ENCODE measurements around the gene QSOX2. TPM values are rescaled to one million over a fixed set of nuclear protein-coding genes. Genes with fewer than 3 reads are reported as not detected.

QSOX2 gene, protein sequence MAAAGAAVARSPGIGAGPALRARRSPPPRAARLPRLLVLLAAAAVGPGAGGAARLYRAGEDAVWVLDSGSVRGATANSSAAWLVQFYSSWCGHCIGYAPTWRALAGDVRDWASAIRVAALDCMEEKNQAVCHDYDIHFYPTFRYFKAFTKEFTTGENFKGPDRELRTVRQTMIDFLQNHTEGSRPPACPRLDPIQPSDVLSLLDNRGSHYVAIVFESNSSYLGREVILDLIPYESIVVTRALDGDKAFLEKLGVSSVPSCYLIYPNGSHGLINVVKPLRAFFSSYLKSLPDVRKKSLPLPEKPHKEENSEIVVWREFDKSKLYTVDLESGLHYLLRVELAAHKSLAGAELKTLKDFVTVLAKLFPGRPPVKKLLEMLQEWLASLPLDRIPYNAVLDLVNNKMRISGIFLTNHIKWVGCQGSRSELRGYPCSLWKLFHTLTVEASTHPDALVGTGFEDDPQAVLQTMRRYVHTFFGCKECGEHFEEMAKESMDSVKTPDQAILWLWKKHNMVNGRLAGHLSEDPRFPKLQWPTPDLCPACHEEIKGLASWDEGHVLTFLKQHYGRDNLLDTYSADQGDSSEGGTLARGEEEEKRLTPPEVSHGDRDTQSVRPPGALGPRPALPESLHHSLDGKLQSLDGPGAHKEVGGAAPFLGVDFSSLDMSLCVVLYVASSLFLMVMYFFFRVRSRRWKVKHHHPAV
- total RNA-seq (2021; ENCODE audit: unreplicated experiment) (34.6 TPM), Bru-seq, nascent RNA (percentile 80 among the genes with signal in this experiment), BruChase-seq, experiment 1, labeled RNA remaining after a 6-hour chase (percentile 89 among the genes with signal in this experiment), BruChase-seq, experiment 2, labeled RNA remaining after a 2-hour chase (percentile 84 among the genes with signal in this experiment)
- polyA plus RNA-seq (2012), result 18.1 and 23.6 TPM in 2 replicates
- long read RNA-seq, full-length matches to known transcripts, result 1 of 39 reads
- long read RNA-seq, partial matches to known transcripts, result 3 of 39 reads
- long read RNA-seq, other reads (novel, unspliced or antisense), result 35 of 39 reads

DNA sequence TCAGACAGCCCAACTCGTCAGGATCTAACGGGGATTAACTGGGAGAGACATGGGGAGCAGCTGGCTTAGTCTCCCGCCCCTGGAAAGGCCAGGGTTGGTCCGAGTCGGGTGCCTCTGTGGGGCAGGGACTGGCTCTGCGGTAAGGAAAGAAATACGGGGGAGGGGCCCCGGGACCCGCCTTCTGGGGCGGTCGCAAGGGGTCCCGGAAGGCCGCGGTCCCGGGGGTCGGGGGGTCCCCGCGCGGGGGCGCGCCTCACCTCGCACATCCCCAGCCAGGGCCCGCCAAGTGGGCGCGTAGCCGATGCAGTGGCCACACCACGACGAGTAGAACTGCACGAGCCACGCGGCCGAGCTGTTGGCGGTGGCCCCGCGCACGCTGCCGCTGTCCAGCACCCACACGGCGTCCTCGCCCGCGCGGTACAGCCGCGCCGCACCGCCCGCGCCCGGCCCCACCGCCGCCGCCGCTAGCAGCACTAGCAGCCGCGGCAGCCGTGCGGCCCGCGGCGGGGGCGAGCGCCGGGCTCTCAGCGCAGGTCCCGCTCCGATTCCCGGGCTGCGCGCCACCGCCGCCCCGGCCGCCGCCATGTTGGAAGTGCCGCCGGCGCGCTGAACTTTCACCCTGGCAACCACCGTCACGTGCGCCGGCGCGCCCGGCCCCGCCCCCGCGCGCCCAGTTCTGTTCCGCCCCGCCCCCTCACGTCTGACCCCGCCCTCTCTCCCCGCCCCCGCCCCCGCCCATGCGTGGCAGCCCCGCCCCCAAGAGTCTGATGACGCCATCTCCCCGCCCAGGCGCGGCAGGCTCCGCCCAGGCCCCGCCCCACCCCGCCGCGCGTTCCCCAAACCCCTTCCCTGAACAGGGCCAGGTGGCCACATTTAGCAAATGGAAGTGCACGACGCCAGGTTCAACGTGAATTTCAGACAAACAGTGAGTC lies at the start of gene QSOX2:
Gene QSOX2, minus strand, starts transcription at position 594 of the 932 bp plus-strand sequence. Its CDS starts 9 bp downstream, at position 585.
- TF ChIP-seq SRF (IDR thresholded peaks at IDR 0.05; ENCODE audit: low read depth), result no peak
- peak; percentile 91 for TF ChIP-seq YY1 (IDR thresholded peaks at IDR 0.05; ENCODE audit: extremely low read depth, insufficient replicate concordance, low read depth, low read length)
- no peak for TF ChIP-seq RAD21 (IDR thresholded peaks at IDR 0.05; ENCODE audit: low read depth)
- peak; percentile 64 for TF ChIP-seq POLR2AphosphoS5 (IDR thresholded peaks at IDR 0.05; ENCODE audit: low read depth, low read length)
- TF ChIP-seq ZFX (IDR thresholded peaks at IDR 0.05), result peak; percentile 62; the same call in 1 of the 2 replicates
- TF ChIP-seq EGR1 (IDR thresholded peaks at IDR 0.05; ENCODE audit: low read depth), result peak; percentile 82
- TF ChIP-seq, protein P1, sequence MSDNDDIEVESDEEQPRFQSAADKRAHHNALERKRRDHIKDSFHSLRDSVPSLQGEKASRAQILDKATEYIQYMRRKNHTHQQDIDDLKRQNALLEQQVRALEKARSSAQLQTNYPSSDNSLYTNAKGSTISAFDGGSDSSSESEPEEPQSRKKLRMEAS (IDR thresholded peaks at IDR 0.05), result peak; percentile 68; the same call in 1 of the 2 replicates
- peaks cover 7% of the 10 kb centered on the region; the same call in 1 of the 2 replicates for H4K20me1 ChIP-seq (ENCODE audit: insufficient read depth)
- DNase-seq (ENCODE audit: low read depth, low spot score) (peak; percentile 54), ATAC-seq (peak; percentile 81)
- no peaks in the 10 kb centered on the region for H3K9me3 ChIP-seq (ENCODE audit: control insufficient read depth in 1 of 2, insufficient read depth in 1 of 2, low read depth in 1 of 2, low read length in 2 of 2)
- peak within 1 kb of the TSS; percentile 82 for H3K4me2 ChIP-seq (ENCODE audit: low read length)
- intact Hi-C loops (cut with micrococcal nuclease), result no loop called here
- peaks cover 49% of the 10 kb centered on the region for H3K79me2 ChIP-seq (ENCODE audit: insufficient read depth, low read length)
- H2AFZ ChIP-seq (ENCODE audit: low read depth, low read length, poor library complexity, severe bottlenecking), result peak within 1 kb of the TSS; percentile 98
- H3K9ac ChIP-seq (ENCODE audit: low read length), result peak within 1 kb of the TSS; percentile 81
- no peaks in the 10 kb centered on the region for H3K27me3 ChIP-seq (ENCODE audit: insufficient read depth, low read length)
- peak within 1 kb of the TSS; percentile 69 to 81 for H3K4me3 ChIP-seq (replicated peaks in 1 of 2; ENCODE audit: low read depth in 1 of 2, low read length in 2 of 2)
- no TSS peak for BruUV-seq (replicated peaks)
- ChIA-PET CTCF (interaction anchor here (1.0 kb wide), 1 partner anchor 11 kb away, joined by 3 read pairs; no protein-coding TSS in a partner anchor), RAD21 (ENCODE audit: low non-redundant PET in 1 of 2, low total read pairs in 2 of 2, uncharacterized antibody in 2 of 2, unreplicated experiment in 2 of 2) (no interaction called here), POLR2A (interaction anchor here (0.5 kb wide), 1 partner anchor 905 kb away, joined by 3 read pairs; no protein-coding TSS in a partner anchor)
- H3K36me3 ChIP-seq (ENCODE audit: control insufficient read depth in 1 of 2, insufficient read depth in 2 of 2, low read length in 2 of 2), result peaks cover 0 to 13% of the 10 kb centered on the region in 2 experiments; a peak in 1 of 4 replicates
- no peaks in the 10 kb centered on the region for H3K9me2 ChIP-seq (ENCODE audit: insufficient read depth)
- H3K4me1 ChIP-seq (ENCODE audit: control insufficient read depth in 1 of 2, insufficient read depth in 2 of 2, low read length in 2 of 2), result peaks cover 16 to 24% of the 10 kb centered on the region in 2 experiments
- H3K27ac ChIP-seq (ENCODE audit: low read depth, low read length), result peak within 1 kb of the TSS; percentile 76
